Measurements from ENCODE around the gene MYDGF.
"Not testable (repeated sequence)": the region's sequence is repeated elsewhere in the genome, so short reads cannot be mapped to it uniquely, and the experiment has no call there.

MYDGF gene

GRCh38 chr19:4701557-4701956 is 31.4 kb upstream of the MYDGF start:
- no peak for DNase-seq

DNA sequence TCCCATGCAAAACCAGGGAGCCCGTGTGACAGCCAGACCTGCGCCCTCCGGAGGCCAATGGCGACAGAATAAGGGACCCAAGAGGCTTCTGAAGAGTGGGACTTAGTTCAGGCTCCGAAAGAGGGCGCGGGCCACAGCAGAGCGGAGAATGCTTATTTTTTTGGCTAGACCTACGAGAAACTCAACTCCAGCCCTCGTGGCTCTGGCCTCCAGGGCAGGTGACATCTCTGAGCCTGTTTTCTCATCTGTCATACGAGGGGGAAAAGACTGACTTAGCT is 30.5 kb upstream of the MYDGF start:
- DNase-seq: no peak

DNA sequence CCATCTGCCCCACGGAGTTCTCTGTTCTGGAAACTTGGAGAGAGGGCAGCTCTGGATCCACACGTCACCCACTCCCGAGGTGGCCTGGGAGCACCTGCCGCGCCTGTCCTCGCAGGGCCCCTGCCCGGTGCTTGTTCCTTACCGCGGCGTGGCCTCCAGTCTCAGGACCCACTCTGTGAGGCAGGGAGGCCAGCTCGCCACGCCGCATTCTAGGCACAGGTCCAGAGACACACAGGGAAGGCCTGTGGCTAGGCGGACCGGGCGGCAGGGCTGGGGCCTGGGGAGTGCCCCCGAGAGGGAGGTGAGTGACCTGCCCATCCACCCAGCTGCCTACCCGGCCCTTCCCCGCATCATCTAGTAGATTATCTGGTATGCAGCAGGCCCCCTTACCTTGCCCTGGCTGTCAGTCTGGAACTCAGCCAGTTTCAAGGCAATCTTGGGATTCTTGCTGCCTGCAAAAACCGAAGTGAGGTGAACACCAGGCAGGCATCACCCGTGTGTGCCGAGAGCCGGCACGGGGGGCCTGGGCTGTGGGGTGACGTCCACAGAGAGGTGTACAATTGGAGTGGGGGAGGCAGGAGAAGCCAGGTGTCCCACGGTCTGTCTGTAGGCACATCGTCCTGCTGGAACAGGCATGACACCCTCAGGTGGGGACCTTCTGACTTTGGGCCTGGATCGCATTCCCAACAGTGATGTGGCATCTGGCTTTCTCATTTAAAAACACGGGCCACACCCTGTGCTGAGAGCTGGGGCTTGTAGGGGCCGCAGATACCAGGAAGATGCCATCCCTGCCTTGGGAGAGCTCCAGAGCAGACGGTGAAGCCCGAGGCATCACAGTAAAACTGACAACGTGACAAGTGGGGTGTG is 29.9 kb upstream of the MYDGF start:
- DNase-seq: no peak

DNA sequence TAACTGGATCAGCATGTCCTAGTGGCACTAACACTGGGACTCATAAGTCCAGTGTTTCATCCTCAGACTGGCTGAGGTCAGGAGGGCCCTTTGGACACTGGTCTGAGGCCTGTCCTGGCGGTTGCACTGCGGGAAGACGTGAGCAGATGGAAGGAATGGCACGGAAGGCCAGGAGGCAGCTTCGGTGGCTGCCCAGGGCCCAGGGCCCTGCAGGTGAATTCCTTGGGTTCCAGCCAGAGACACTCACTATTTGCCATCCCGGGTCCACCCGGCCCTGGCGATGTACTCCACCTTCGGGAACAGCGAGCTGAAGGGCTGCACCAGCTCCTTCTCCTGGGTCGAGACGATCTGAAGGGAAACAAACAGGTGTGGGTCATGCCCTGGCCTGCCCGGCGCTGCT is 27.2 kb upstream of the MYDGF start:
- no peak for DNase-seq

DNA sequence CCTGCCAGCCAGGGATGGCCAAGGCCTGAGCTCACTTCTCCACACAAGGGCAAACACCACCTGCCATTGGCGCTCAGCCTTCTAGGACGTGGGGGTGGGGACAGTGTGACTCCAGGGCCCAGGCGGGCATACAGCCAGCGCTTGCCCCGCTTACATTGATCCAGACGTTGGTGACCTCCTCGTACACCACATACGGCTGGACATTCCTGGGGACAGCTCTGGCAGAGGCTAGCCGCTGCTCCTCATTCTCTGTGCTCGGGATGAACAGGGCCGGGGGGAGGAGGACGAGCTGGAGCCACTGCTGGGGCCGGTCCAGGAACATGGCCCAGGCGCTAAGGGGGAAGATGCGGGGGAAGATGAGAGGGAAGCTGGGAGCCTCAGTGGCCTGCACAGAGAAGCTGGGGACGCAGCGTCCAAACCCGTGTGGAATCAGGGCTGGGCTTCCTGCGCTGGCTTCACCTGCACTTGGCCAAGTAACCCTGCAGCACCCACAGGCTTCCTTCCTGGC is 25.1 kb upstream of the MYDGF start:
- no peak for DNase-seq

- no peak for DNase-seq
Measured at GRCh38 chr19:4694211-4694987, 24.3 kb upstream of the MYDGF start.

DNA sequence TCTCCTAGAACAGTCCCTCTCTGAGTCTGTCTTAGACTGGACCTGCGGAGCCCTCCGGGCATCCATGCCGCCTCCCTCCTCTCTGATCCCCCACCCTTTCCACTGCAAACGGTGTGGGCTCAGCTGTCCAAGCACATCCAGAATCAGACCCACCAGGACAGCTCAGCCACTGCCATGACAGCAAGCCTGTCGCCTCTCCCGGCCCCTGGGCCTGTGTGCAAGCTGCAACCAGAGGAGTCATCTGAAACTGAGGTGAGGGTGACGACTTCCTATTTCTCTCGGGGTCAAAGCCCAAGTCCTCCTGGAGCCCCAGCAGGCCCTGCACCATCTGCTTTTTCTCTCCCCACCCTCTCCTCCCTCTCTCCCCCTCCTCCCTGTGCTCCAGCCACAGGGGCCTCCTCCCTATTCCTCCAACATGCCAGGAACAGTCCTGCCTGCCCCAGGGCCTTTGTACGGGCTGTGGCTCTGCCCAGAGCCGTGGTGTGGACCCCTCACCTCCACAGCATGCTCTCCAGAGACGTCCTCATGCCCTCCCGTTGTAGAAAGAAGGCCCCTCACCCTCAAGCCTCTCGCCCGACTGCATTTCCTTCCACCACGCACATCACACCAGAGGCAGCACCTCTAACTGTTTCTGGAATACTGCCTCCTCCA is 23.5 kb upstream of the MYDGF start:
- DNase-seq: no peak

DNA sequence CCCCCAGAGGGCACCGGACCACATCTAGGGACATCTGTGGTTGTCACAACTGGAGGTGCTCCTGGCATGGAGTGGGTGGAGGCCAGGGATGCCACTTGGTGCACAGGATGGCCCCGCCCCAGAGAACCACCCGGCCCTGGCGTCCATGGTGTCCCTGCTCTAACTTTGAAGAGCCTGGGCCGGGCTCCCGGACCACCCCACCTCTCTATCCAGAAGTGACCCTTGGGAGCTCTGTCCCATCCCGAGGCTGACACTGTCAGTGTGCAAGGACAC is 22.9 kb upstream of the MYDGF start:
- no peak for DNase-seq

DNA sequence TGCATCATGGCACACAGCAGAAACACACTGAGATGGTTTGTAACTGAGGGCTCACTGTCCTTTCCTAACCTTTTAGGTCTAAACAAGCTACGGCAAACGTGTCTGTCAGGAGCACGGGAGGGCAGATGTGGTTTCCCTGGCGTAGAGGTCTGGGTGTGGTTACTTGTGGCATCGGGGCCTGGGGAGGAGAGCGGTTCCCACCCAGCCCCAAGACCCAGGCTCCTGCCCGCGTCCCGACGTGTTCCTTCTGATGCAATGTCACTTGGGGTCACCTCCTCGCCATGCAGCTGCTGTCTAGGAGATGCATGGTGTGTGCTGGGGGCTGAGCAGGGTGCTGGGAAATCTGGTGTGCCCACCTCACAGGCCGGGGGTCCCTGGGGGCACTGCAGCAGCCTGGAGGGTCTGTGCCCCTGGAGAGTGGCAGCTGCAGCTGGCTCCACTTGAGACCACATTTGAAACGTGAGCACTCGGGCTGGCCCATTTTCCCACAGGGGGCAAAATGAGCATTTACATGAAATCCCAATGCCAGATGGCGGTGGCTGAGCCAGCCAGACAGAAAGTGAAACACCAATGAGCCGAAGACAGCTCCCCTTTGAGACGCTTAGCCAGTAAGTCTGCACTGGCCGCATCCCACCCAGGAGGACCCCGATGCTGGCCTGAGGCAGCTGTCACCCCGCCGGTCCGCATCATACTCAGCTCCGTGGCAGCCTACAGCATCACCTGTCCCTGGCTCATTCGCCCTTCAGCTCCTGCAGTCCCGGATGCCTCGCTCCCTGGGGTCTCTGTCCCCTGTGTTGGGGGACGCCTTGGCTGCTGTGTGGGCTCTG is 22.3 kb upstream of the MYDGF start:
- DNase-seq: no peak

DNA sequence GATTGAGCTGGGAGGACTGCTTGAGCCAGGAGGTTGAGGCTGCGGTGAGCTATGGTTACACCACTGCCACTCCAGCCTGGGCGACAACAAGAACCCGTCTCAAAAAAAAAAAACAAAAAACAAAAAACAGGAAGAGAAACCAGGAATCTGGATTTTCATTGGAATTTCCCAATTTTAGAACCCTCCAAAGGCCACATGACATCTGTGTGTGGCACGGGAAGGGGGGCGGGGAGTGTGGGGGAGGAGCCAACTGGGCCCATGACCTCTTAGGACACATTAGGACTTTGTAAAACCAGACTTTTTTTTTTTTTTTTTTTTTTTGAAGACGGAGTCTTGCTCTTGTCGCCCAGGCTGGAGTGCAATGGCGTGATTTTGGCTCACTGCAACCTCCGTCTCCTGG is 21.2 kb upstream of the MYDGF start:
- DNase-seq: no peak

GRCh38 chr19:4690361-4690760 is 20.2 kb upstream of the MYDGF start:
- no peak for DNase-seq

DNA sequence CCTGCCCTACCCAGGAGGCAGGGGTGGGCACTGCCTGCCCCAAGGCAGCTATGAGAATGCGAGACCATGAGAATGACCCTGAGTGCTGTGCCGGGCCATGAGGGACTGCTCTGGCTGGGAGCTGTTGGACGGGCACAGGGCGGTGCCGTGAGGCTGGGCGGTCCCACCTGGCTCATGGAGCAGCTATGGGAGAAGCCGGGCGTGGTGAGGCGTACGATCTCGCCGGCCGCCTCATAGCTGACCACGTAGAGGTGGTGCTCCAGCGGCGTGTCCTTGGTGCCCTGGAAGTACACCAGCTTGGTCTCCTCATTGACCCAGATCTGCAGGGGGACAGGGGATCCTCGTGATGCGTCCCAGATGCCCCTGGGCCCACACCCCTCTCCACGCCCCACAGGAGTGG is 19.3 kb upstream of the MYDGF start:
- no peak for DNase-seq

GRCh38 chr19:4688587-4688986 is 18.4 kb upstream of the MYDGF start:
- no peak for DNase-seq

DNA sequence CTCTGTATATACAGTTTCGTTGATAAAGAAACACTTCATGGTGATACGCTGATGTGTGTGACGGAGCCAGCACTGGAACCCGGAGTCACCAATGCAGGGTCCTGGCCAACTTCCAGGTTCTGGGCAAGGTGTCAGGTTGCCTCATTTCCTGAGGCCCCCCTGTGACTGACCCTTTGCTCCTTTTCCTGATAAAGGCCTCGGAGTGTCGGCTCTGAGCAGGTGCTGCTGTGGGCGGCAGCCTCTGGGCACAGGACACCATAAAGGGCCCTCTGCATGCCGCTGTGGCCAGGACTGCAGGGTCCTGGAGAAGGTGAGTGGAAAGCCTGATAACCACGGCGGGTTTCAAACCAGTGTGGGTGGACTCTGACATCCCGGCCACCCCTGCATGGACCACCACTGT is 17.3 kb upstream of the MYDGF start:
- DNase-seq: no peak

GRCh38 chr19:4686700-4687099 is 16.6 kb upstream of the MYDGF start:
- no peak for DNase-seq

GRCh38 chr19:4684312-4685095 is 14.4 kb upstream of the MYDGF start:
- no peak for DNase-seq

- DNase-seq: no peak
Measured at GRCh38 chr19:4682417-4683200, 12.5 kb upstream of the MYDGF start.

DNA sequence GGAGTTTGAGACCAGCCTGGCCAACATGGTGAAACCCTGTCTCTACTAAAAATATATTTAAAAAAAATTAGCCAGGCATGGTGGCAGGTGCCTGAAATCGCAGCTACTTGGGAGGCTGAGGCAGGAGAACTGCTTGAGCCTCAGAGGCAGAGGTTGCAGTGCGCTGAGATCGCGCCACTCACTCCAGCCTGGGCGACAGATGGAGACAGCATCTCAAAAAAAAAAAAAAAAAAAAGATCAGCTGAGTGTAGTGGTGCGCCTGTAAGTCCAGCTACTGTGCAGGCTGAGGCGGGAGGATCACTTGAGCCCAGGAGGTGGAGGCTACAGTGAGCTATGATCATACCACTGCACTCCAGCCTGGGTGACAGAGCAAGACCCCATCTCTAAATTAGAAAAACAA is 9.9 kb upstream of the MYDGF start:
- DNase-seq: not testable (repeated sequence)

DNA sequence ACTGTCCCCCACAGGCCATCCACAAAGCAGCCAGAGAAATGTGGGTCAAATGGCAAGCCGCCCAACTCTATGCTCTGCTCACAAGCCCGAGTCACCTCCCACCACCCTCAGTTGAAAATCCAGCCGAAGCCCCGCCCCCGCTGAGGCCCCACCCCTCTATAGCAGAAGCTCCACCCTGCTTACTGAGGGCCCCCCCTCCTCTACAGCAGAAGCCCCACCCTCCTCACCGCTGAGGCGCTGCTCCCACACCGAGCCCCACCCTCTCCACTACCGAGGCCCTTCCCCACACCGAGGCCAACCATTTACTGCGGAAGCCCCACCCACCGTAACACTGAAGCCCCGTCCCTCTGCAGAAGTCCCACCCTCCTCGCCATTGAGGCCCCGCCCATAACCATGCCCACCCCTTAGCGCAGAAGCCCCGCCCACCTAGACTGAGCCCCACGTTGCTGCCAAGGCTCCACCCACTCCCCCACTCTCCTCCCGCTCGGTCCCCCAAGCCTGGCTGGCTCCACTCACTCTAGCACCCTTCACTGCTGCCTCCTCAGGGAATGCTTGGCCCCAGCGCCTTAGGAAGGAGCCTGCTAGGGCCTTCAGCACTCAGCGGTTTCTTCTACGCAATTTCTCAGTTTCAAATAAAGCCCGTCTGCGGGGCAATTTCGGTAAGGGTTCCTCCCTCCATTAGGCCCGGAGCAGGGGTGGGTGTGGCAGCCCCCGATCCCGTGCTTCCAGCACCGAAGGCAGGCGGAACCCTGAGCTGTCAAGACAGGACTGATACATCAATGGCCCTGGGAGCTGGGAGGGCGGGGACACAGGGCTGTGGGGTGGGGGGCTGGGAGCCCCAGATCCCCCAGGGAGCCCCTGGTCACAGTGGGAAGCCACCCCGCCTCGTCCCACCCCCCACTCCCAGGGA is 9.0 kb upstream of the MYDGF start:
- no peak for DNase-seq
